Activated naive CD4-positive, alpha-beta T cell treated with anti-CD3 and anti-CD28 coated beads for 36 hours (primary cell): ENCODE measurements around the gene GPR132. TPM values are rescaled to one million over a fixed set of nuclear protein-coding genes. Genes with fewer than 3 reads are reported as not detected.
A peak's percentile ranks its signal among the peaks of the same experiment; 100 is the strongest.

Source experiments
- CTCF ChIA-PET: fragments of 350-600 bp; sonication (Branson Sonifier 250); formaldehyde crosslinking; loops from one replicate; lab custom pipeline; 2021; ENCODE audit warnings: antibody characterized with exemption; lab: Charles Lee
- DNase-seq: peaks from one replicate; pipeline ENCODE4 v3.0.0-alpha.2; 2020
- H3K27ac Mint-ChIP-seq: one replicate; pipeline ENCODE4 v1.8.0; 2021; ENCODE audit warnings: mild to moderate bottlenecking, mixed read lengths
- H3K27me3 Mint-ChIP-seq: one replicate; pipeline ENCODE4 v1.8.0; 2021; ENCODE audit warnings: low read depth, mixed read lengths
- H3K36me3 Mint-ChIP-seq: one replicate; pipeline ENCODE4 v1.8.0; 2021; ENCODE audit warnings: low read depth, mixed read lengths
- H3K4me1 Mint-ChIP-seq: one replicate; pipeline ENCODE4 v1.8.0; 2021; ENCODE audit warnings: low read depth, mixed read lengths
- H3K4me3 Mint-ChIP-seq: one replicate; pipeline ENCODE4 v1.8.0; 2021; ENCODE audit warnings: mild to moderate bottlenecking, moderate library complexity, mixed read lengths
- H3K9me3 Mint-ChIP-seq: one replicate; pipeline ENCODE4 v1.8.0; 2021; ENCODE audit warnings: mixed read lengths
- intact Hi-C: fragments of 100-400 bp; cut with micrococcal nuclease; formaldehyde crosslinking; loops from one replicate; pipeline ENCODE4 v1.15.1; 2023
- total RNA-seq, 2 experiments: library from RNA; stranded (reverse); gene quantifications; one replicate each; pipeline ENCODE4 v1.2.3, GENCODE V29; 2021

Gene GPR132
- total RNA-seq, 2 experiments from 2014 or later = 11.3 to 15.3 TPM

GRCh38 chr14:105072381-105072861 lies 7.2 kb upstream of the GPR132 start:
- DNase-seq = no peak
- H3K36me3 Mint-ChIP-seq = no peaks in the 10 kb centered on the region

GRCh38 chr14:105071942-105072341 lies 6.7 kb upstream of the GPR132 start:
- Mint-ChIP-seq H3K27ac (no peak overlapping the region), H3K4me3 (no peak overlapping the region), H3K36me3 (no peaks in the 10 kb centered on the region), H3K27me3 (no peaks in the 10 kb centered on the region), H3K9me3 (no peaks in the 10 kb centered on the region), H3K4me1 (peaks cover 55% of the 10 kb centered on the region)
- intact Hi-C loops = loop anchor here (2.0 to 5.0 kb wide), 2 partner anchors 411 to 940 kb away; no protein-coding TSS in a partner anchor
- CTCF ChIA-PET = interaction anchor here (0.5 to 5.6 kb wide), 6 partner anchors 9 to 225 kb away, joined by 3 to 23 read pairs (median 7); no protein-coding TSS in a partner anchor
- no peak for DNase-seq

More at GRCh38 chr14:105072381-105072861, 7.2 kb upstream of the GPR132 start:
- intact Hi-C loops = loop anchor here (5.0 kb wide), 1 partner anchor 940 kb away; no protein-coding TSS in a partner anchor
- H3K27ac Mint-ChIP-seq = no peak overlapping the region
- no peak overlapping the region for H3K4me3 Mint-ChIP-seq
- no peaks in the 10 kb centered on the region for H3K9me3 Mint-ChIP-seq
- no peaks in the 10 kb centered on the region for H3K27me3 Mint-ChIP-seq
- CTCF ChIA-PET = interaction anchor here (1.1 to 5.6 kb wide), 5 partner anchors 10 to 18 kb away, joined by 3 to 23 read pairs (median 8); no protein-coding TSS in a partner anchor
- H3K4me1 Mint-ChIP-seq = peaks cover 55% of the 10 kb centered on the region

- CTCF ChIA-PET = interaction anchor here (0.5 to 5.6 kb wide), 5 partner anchors 12 to 224 kb away, joined by 4 to 23 read pairs (median 10); no protein-coding TSS in a partner anchor
- DNase-seq = peak; percentile 3
- H3K4me3 Mint-ChIP-seq = no peak overlapping the region
- no peaks in the 10 kb centered on the region for H3K36me3 Mint-ChIP-seq
- H3K4me1 Mint-ChIP-seq = peaks cover 55% of the 10 kb centered on the region
- intact Hi-C loops = loop anchor here (2.0 to 5.0 kb wide), 2 partner anchors 411 to 941 kb away; no protein-coding TSS in a partner anchor
- H3K27me3 Mint-ChIP-seq = no peaks in the 10 kb centered on the region
- H3K27ac Mint-ChIP-seq = no peak overlapping the region
- no peaks in the 10 kb centered on the region for H3K9me3 Mint-ChIP-seq
These were observed 6.1 kb upstream of the GPR132 start for GRCh38 chr14:105071326-105071725.

GRCh38 chr14:105070760-105071137 lies 5.5 kb upstream of the GPR132 start:
- intact Hi-C loops = loop anchor here (1.0 to 5.0 kb wide), 4 partner anchors 11 to 942 kb away; no protein-coding TSS in a partner anchor
- H3K4me3 Mint-ChIP-seq = no peak overlapping the region
- DNase-seq = peak; percentile 71
- CTCF ChIA-PET = interaction anchor here (0.8 to 5.6 kb wide), 4 partner anchors 15 to 60 kb away, joined by 3 to 23 read pairs (median 7); no protein-coding TSS in a partner anchor
- H3K36me3 Mint-ChIP-seq = no peaks in the 10 kb centered on the region
- H3K9me3 Mint-ChIP-seq = no peaks in the 10 kb centered on the region
- H3K4me1 Mint-ChIP-seq = peaks cover 57% of the 10 kb centered on the region
- peak overlapping the region; percentile 79 for H3K27ac Mint-ChIP-seq
- H3K27me3 Mint-ChIP-seq = no peaks in the 10 kb centered on the region

GRCh38 chr14:105069871-105070759 lies 4.9 kb upstream of the GPR132 start:
- no peaks in the 10 kb centered on the region for H3K36me3 Mint-ChIP-seq
- peak overlapping the region; percentile 79 for H3K27ac Mint-ChIP-seq
- H3K9me3 Mint-ChIP-seq = no peaks in the 10 kb centered on the region
- DNase-seq = peak; percentile 83
- CTCF ChIA-PET = interaction anchor here (0.8 to 5.6 kb wide), 3 partner anchors 17 to 59 kb away, joined by 3 to 23 read pairs (median 10); no protein-coding TSS in a partner anchor
- intact Hi-C loops = loop anchor here (1.0 to 10.0 kb wide), 5 partner anchors 11 to 942 kb away; partner anchors contain the start of gene SIVA1
- no peaks in the 10 kb centered on the region for H3K27me3 Mint-ChIP-seq
- H3K4me3 Mint-ChIP-seq = no peak overlapping the region
- peaks cover 56% of the 10 kb centered on the region for H3K4me1 Mint-ChIP-seq

- CTCF ChIA-PET = no interaction called here
- Mint-ChIP-seq H3K36me3 (peaks cover 6% of the 10 kb centered on the region), H3K4me1 (peaks cover 60% of the 10 kb centered on the region), H3K9me3 (no peaks in the 10 kb centered on the region), H3K4me3 (no peak overlapping the region), H3K27me3 (no peaks in the 10 kb centered on the region), H3K27ac (peak overlapping the region; percentile 79)
- no peak for DNase-seq
- intact Hi-C loops = loop anchor here (10.0 kb wide), 1 partner anchor 315 kb away; the partner anchor contains the start of gene SIVA1
These were observed 4.3 kb upstream of the GPR132 start for GRCh38 chr14:105069522-105069870.

GRCh38 chr14:105068818-105069217 lies 3.6 kb upstream of the GPR132 start:
- H3K27me3 Mint-ChIP-seq = no peaks in the 10 kb centered on the region
- H3K4me3 Mint-ChIP-seq = no peak overlapping the region
- peaks cover 67% of the 10 kb centered on the region for H3K4me1 Mint-ChIP-seq
- H3K9me3 Mint-ChIP-seq = no peaks in the 10 kb centered on the region
- H3K36me3 Mint-ChIP-seq = peaks cover 8% of the 10 kb centered on the region
- no peak for DNase-seq
- H3K27ac Mint-ChIP-seq = peak overlapping the region; percentile 62
- intact Hi-C loops = loop anchor here (10.0 kb wide), 1 partner anchor 314 kb away; the partner anchor contains the start of gene SIVA1
- CTCF ChIA-PET = no interaction called here

- Mint-ChIP-seq H3K36me3 (peaks cover 8% of the 10 kb centered on the region), H3K4me1 (peaks cover 72% of the 10 kb centered on the region), H3K9me3 (no peaks in the 10 kb centered on the region), H3K27ac (no peak overlapping the region), H3K4me3 (no peak overlapping the region), H3K27me3 (no peaks in the 10 kb centered on the region)
- intact Hi-C loops = loop anchor here (10.0 kb wide), 1 partner anchor 313 kb away; the partner anchor contains the start of gene SIVA1
- CTCF ChIA-PET = interaction anchor here (0.6 to 3.0 kb wide), 3 partner anchors 11 to 24 kb away, joined by 3 to 10 read pairs (median 4); no protein-coding TSS in a partner anchor
- DNase-seq = no peak
These were observed 2.7 kb upstream of the GPR132 start for GRCh38 chr14:105067969-105068301.

GRCh38 chr14:105067140-105067968 lies 2.1 kb upstream of the GPR132 start:
- peak; percentile 82 for DNase-seq
- peaks cover 75% of the 10 kb centered on the region for H3K4me1 Mint-ChIP-seq
- CTCF ChIA-PET = interaction anchor here (0.6 to 3.0 kb wide), 6 partner anchors 8 to 23 kb away, joined by 3 to 11 read pairs (median 4); no protein-coding TSS in a partner anchor
- H3K27ac Mint-ChIP-seq = peak overlapping the region; percentile 96
- no peaks in the 10 kb centered on the region for H3K27me3 Mint-ChIP-seq
- H3K9me3 Mint-ChIP-seq = no peaks in the 10 kb centered on the region
- no peak overlapping the region for H3K4me3 Mint-ChIP-seq
- intact Hi-C loops = loop anchor here (10.0 kb wide), 1 partner anchor 313 kb away; the partner anchor contains the start of gene SIVA1
- peaks cover 8% of the 10 kb centered on the region for H3K36me3 Mint-ChIP-seq

GRCh38 chr14:105066240-105067071 lies 1.2 kb upstream of the GPR132 start:
- peaks cover 79% of the 10 kb centered on the region for H3K4me1 Mint-ChIP-seq
- intact Hi-C loops = loop anchor here (10.0 kb wide), 1 partner anchor 312 kb away; the partner anchor contains the start of gene SIVA1
- H3K4me3 Mint-ChIP-seq = peak overlapping the region; percentile 84
- CTCF ChIA-PET = interaction anchor here (0.9 to 3.0 kb wide), 5 partner anchors 9 to 48 kb away, joined by 3 to 11 read pairs (median 5); no protein-coding TSS in a partner anchor
- no peaks in the 10 kb centered on the region for H3K27me3 Mint-ChIP-seq
- H3K27ac Mint-ChIP-seq = peak overlapping the region; percentile 96
- H3K9me3 Mint-ChIP-seq = no peaks in the 10 kb centered on the region
- peak; percentile 59 for DNase-seq
- peaks cover 11% of the 10 kb centered on the region for H3K36me3 Mint-ChIP-seq
